ENCODE measurements around the gene IL3. TPM values are rescaled to one million over a fixed set of nuclear protein-coding genes. Genes with fewer than 3 reads are reported as not detected.

The IL3 gene, protein sequence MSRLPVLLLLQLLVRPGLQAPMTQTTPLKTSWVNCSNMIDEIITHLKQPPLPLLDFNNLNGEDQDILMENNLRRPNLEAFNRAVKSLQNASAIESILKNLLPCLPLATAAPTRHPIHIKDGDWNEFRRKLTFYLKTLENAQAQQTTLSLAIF
- total RNA-seq, result 1 to 10 TPM in 1 of 2 donors, not detected in 1; 9.7 TPM

DNA sequence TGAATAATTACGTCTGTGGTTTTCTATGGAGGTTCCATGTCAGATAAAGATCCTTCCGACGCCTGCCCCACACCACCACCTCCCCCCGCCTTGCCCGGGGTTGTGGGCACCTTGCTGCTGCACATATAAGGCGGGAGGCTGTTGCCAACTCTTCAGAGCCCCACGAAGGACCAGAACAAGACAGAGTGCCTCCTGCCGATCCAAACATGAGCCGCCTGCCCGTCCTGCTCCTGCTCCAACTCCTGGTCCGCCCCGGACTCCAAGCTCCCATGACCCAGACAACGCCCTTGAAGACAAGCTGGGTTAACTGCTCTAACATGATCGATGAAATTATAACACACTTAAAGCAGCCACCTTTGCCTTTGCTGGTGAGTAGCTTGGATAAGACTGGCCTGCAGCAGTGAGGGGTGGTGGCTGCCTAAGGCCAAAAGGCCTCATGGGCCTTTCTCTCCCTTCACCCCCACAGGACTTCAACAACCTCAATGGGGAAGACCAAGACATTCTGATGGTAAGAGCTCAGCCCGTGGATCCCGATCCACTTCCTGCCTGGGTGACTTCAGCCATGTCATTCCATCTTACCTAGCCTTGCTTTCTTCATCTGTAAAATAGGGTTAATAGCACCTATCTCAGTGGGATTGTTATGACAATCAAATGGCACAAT lies at the start of gene IL3:
Gene IL3 (plus strand): TSS at position 155 of the 661 bp plus-strand sequence. CDS start 52 bp downstream, at position 207.
- ATAC-seq (no peak), DNase-seq (ENCODE audit: low spot score in 2 of 2) (peak in 1 of 2 donors; percentile 45)
- H3K9me3 Mint-ChIP-seq, result no peaks in the 10 kb centered on the region
- peak within 1 kb of the TSS; percentile 17 to 29 for H3K27ac Mint-ChIP-seq
- no peaks in the 10 kb centered on the region for H3K36me3 Mint-ChIP-seq

DNA sequence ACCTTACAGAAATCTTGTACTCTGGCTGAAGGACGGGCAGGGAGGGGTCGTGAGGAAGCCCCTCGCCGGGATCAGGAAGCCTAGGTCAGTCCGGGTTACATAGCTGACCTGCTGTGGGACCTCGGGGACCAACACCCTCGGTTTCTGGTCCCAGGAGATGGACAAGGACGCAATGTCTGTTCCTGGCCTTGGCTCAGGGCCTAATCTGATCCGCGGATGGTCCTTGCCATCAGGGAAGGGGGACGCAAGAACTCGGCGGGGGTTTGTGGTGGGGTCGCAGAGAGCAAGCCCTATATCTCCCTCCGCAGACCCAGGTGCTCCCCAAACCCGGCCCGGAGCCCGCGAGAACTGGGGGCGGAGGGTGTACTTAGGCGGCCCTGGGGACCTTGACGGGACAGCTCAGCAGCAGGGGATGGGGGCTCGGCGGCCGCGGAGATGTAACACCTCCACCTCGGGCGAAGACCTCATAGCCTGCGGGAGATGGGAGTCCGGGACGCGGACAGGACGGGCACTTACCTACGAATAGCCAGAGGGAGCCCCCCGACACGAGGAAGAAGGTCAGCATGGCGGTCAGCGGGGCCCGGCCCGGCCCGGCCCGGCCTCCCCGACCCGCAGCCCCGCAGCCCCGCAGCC lies 49.4 kb upstream of the IL3 start:
- Mint-ChIP-seq H3K36me3 (no peaks in the 10 kb centered on the region), H3K27ac (no peak overlapping the region), H3K9me3 (no peaks in the 10 kb centered on the region)
- ATAC-seq, result no peak
- peak in 1 of 2 donors; percentile 53 for DNase-seq (ENCODE audit: low spot score in 2 of 2)

DNA sequence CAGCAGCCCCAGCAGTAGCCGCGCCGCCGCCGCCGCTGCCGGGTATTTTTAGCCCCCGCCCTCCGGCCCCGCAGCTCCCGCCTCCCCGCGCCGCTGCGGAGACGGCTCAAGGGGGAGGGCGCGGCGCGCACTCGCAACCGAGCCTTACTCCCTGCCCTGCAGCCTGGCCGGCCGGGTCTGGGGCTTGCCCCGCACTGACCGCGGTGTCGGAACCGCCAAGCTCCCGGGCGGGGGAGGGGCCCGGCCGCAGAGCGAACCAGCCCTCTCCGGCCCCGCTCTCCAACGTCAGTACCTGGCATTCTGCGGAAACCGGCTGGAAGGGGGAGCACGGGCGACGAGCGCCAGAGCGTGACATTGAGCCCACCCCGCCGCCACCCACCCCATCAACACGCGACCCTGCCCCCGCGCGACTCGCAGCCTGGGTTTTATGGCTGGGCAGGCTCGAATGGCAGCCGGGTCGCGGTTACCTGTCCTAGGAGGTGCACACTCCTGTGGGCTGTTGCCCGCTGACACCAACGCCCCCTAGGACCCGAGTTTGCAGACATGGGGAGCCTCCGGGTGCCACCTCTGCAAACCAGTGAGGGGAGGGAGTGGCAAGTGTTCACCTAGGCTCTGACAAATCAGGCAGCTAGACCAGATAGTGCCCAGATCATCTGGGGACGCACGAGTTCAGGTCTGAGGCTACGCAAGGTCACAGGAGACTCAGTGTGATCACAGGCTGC lies 48.7 kb upstream of the IL3 start, which contains the start of gene ACSL6:
Gene ACSL6 (minus strand): TSS at position 37 of the 722 bp plus-strand sequence. CDS start 105 bp downstream, outside the sequence.
- ATAC-seq, result peak; percentile 34 to 51
- Mint-ChIP-seq H3K27ac (peak within 1 kb of the TSS in 1 of 2 donors; percentile 32), H3K36me3 (no peaks in the 10 kb centered on the region)

DNA sequence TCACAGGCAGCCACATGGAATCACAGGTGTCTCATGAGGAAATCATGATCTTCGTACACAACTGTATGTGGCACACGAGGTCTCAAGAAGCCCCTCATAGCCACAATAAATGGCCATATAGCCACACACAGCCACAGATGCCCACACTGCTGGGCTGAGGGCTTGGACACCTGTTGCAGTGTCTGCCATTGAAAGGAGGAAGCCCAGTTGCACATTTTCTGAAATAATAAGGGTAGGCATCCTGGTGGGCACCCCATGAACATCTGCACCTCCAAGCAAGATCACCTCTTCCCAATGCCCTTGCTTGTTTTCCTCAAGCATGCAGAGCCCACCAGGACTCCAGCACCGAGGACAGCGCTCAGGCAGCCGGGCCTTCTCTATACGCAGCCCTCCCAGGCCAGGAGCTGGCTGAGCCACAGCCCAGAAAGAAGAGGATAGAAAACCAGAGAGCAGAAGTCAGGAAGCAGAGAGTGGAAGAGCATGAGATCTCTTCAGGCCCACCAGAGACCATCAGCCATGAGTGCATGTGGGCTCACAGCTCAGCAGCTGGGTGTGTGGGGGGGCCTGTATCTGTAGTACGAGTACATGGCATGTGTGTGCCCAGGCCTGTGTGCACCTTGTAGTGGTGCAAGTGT lies 48.0 kb upstream of the IL3 start:
- ATAC-seq (no peak), DNase-seq (ENCODE audit: low spot score in 2 of 2) (peak in 1 of 2 donors; percentile 48)
- H3K9me3 Mint-ChIP-seq, result no peaks in the 10 kb centered on the region
- no peak overlapping the region for H3K27ac Mint-ChIP-seq
- H3K36me3 Mint-ChIP-seq, result no peaks in the 10 kb centered on the region

More for the DNA sequence above, 48.7 kb upstream of the IL3 start, which contains the start of gene ACSL6:
- H3K9me3 Mint-ChIP-seq, result no peaks in the 10 kb centered on the region
- DNase-seq (ENCODE audit: low spot score in 2 of 2), result peak; percentile 46 to 56

DNA sequence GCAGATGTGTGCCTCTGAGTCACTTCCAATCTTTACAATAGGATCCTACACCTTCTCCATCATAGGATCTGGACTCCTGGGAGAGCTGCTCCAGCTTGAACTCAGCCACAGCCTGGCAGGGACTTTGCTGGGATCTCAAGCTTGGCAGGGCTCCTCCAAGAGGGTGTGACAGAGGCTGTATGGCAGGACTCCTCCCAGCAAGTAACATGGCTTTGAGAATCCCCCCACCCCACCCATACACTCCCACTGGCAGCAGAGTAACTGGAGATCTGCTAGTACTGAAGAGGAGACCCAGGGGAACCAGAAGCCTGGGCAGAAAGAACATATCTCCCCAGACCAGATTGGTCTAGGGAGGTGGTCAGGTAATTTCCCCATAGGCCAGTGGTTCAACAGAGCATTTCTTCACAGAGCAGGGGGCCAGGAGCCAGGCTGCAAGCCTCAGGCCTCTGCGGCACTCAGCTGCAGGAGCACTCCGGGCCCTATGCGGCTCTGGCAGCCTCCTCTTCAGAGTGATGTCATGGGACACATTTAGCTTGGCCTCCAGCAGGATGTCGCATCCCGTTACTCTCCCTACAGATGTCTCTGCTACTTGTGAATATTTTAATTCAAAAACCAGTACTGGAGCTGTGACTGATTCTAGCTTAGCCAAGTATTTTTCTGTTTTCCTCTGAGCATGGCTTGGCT lies 47.3 kb upstream of the IL3 start:
- Mint-ChIP-seq H3K36me3 (no peaks in the 10 kb centered on the region), H3K9me3 (no peaks in the 10 kb centered on the region), H3K27ac (no peak overlapping the region)
- DNase-seq (ENCODE audit: low spot score in 2 of 2), result peak in 1 of 2 donors; percentile 47
- ATAC-seq, result no peak

DNA sequence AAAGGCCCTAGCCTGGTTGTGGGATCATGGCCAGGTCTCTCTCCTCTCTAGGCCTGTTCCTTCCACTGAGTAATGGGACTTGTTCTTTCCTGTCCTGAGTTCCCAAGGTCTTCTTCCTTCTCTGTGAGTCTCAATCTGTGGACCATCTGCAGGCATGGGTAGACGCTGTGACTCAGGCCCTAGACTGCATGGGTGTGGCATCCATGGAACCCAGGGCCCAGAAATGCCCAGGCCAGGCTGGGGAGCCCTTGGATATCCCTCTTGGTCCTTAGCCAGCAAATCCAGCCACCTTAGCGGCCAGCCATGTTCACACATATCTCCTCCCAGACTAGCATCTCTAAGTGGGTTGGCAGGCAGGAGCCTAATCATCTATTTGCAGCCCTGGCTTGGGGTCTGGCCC lies 46.7 kb upstream of the IL3 start:
- Mint-ChIP-seq H3K27ac (no peak overlapping the region), H3K9me3 (no peaks in the 10 kb centered on the region), H3K36me3 (no peaks in the 10 kb centered on the region)
- DNase-seq (ENCODE audit: low spot score in 2 of 2) (no peak), ATAC-seq (no peak)

DNA sequence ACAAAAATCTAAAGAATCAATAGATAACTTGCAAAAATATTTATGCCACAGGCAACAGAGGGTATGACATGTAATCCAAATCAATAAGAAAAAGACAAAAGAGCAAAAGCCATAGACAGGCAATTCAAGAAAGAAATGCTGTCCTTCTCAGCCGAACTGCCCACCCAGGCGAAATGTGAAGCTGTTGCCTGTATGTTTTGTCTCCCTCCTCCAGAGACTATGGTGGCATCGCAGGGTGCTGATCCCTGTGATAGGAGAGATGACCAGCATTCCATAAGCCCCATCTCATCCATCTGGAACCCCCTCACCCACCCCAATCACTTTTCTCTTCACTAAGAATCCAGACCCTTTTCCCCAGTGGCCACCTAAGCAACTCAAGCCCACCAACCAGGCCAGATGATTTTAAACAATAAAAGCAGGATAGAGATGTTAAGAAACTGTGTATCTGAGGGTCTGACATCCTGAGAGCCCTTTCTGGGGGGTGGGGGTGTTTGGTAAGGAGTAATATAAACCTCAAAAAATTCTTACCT lies 43.7 kb upstream of the IL3 start:
- DNase-seq (ENCODE audit: low spot score in 2 of 2), result peak in 1 of 2 donors; percentile 1
- no peak overlapping the region for H3K27ac Mint-ChIP-seq
- H3K36me3 Mint-ChIP-seq, result no peaks in the 10 kb centered on the region
- H3K9me3 Mint-ChIP-seq, result no peaks in the 10 kb centered on the region
- ATAC-seq, result no peak

DNA sequence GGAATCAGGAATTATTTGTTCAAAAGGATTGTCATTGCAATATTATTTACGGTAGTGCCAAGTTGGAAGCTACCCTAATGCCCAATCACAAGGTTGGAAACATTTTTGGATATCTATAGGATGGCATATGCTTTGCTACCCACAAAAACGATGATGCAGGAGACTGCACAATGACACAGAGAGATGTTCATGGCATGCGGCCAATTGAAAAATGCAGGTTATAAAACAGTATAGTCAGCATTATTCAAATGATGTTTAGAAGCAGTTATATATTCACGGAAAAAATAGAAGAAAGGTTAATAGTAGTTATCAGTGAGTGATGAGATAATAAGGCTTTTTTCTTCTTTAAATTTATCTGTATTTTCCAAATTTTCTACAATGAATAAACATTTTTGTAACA lies 43.1 kb upstream of the IL3 start:
- Mint-ChIP-seq H3K36me3 (no peaks in the 10 kb centered on the region), H3K9me3 (no peaks in the 10 kb centered on the region), H3K27ac (no peak overlapping the region)
- no peak for ATAC-seq
- peak in 1 of 2 donors; percentile 1 for DNase-seq (ENCODE audit: low spot score in 2 of 2)

DNA sequence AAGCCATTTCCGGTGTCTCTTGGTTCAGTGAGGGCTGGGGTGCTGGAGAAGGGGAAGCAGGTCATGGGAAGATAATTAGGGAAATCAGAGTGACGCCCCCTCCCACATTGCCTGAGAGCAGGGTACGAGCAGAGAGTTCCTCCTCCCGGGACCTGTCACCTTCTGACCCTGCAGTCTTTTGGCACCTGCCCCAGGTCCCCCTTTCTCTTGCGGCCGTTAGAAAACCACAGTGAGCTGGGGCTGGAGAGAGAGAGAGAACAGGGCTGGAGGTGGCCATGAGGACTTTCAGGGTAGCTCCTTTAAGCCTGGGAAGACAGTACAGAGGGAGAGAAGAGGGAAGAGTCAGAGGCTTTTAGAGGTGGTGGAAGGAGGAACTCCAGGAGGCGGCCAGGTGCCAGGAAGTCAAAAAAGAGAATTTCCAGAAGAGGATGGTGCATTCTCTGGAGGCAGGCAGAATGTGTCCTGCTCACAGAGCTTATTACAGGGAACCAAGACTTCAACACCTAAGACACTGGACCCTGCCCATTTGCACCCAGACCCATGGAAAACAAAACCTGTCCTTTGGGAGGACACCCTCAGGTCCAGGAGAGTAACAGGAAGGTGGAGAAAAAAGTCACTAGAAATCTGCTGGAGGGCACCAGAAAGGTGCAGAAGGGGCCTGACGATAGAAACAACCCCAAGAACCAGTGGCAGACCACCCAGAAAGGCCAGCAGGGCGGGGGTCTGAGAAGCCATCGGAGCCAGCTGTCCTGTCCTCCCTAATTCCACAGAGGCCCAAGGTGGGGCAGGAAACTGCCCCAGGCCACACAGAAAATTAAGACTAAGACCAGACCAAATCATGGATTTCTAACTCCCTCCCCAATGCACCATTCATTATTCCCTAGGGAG lies 42.5 kb upstream of the IL3 start:
- H3K9me3 Mint-ChIP-seq, result no peaks in the 10 kb centered on the region
- DNase-seq (ENCODE audit: low spot score in 2 of 2), result peak; percentile 1 to 26
- ATAC-seq, result no peak

DNA sequence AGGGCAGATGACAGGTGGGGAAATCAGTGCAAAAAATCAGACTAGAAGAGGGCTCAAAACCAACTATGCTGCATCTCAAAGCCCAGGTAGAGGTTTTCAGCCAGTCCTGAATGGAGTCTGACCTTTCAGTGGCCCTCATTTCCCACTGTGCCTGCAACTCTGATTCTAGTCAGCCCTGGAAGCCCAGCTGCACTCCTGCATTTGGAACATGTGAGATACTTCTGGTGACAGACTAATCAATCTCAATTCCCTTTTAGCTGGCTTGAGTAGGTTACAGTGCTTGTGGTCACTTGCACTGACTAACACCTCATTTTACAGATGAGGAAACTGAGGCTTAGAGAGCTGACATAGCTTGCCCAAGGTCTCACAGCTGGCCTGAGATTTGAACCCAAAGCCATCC lies 41.1 kb upstream of the IL3 start:
- ATAC-seq, result peak in 1 of 2 donors; percentile 14
- peak in 1 of 2 donors; percentile 56 for DNase-seq (ENCODE audit: low spot score in 2 of 2)
- Mint-ChIP-seq H3K36me3 (no peaks in the 10 kb centered on the region), H3K27ac (peak overlapping the region; percentile 91 to 96), H3K9me3 (no peaks in the 10 kb centered on the region)

More for the DNA sequence above, 42.5 kb upstream of the IL3 start:
- H3K36me3 Mint-ChIP-seq, result no peaks in the 10 kb centered on the region
- no peak overlapping the region for H3K27ac Mint-ChIP-seq

DNA sequence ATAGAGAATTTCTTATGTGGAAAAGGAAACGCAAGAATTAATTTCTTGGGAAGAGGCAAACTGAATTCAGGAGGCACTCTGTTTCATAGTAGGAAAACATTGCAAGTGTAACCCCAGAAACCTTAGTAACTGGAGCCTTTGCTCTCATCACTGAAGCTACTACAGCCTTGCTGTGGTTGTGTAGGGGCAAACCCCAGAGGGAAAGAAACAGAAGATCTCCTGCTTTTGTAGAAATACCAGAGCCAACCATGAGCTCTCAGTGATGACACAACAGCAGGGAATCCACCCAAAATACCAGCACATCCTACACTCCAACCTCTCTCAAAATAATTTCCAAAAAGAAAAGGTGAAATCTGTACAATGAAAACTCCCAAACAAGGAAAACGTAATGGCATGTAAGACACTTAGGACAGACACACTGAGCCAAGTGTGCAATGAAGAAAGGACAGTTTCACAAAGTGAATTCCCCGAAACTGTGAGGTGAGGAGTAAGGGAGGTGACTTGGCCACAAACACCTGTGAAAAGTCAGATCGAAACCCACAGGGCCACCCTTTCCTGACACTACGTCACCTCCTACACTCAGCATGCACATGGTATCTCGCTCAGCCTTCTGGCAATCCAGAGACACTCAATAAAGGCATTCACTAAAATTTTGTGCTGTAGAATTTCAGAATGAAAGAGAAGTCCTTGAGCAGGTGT lies 40.4 kb upstream of the IL3 start:
- Mint-ChIP-seq H3K36me3 (no peaks in the 10 kb centered on the region), H3K27ac (peak overlapping the region; percentile 91 to 96), H3K9me3 (no peaks in the 10 kb centered on the region)
- DNase-seq (ENCODE audit: low spot score in 2 of 2), result peak; percentile 73 to 88
- peak; percentile 91 to 94 for ATAC-seq

DNA sequence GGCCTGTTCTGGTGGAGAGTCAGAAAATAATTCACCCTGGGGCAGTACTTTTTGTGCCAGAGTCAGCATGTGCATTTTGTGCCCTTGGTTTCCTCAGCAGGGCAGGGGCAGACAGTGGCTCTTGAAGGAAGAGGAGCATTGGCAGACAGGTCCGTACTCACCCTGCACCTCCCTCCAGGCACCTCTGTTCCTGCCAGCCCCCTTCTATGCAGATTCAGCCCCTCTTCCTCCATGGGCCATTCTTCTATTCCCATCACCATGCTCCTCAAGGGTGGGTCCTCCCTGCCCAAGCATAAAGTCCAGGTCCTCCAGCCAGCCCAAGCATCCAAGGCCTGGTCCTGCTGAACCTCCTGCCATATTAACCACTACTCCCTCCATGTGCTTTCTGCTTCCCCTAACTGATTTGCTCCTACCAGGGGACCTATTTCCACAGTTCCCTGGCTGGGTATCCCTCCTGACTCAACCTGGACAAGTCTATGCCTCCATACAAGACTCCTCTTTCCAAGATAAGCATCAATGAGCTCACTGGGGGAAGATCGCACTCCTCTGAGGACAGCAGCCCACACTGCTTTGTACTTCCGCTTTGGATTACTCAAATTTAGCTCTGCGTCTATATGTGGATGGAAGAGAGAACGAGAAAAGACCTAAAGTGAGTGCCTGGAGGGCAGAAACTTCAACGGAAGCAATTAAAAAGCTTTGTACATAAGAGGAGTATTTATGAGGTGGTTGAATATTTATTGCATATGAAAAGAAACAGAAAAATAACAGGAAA lies 39.7 kb upstream of the IL3 start:
- H3K36me3 Mint-ChIP-seq, result no peaks in the 10 kb centered on the region
- DNase-seq (ENCODE audit: low spot score in 2 of 2) (no peak), ATAC-seq (peak; percentile 15 to 46)

DNA sequence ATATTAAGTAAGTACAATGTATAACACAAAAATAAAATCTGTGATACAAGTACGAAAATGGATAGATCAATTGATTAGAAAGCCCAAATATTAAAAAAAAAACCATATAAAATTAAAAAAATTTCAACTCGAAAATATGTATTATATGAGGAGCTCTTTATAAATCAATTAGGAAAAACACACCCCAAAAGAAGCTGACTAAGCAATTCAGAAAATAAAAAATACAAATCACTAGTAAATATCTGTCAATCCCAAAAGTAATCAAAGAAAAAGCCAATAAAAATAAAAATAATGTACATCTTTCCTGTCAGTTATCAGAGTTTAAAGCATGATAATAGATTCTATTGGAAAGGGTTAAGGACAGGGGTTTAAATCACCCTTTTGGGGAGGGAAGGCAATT lies 38.8 kb upstream of the IL3 start:
- Mint-ChIP-seq H3K27ac (no peak overlapping the region), H3K36me3 (no peaks in the 10 kb centered on the region), H3K9me3 (no peaks in the 10 kb centered on the region)
- no peak for ATAC-seq
- DNase-seq (ENCODE audit: low spot score in 2 of 2), result no peak

More for the DNA sequence above, 39.7 kb upstream of the IL3 start:
- no peaks in the 10 kb centered on the region for H3K9me3 Mint-ChIP-seq
- peak overlapping the region; percentile 91 to 96 for H3K27ac Mint-ChIP-seq

DNA sequence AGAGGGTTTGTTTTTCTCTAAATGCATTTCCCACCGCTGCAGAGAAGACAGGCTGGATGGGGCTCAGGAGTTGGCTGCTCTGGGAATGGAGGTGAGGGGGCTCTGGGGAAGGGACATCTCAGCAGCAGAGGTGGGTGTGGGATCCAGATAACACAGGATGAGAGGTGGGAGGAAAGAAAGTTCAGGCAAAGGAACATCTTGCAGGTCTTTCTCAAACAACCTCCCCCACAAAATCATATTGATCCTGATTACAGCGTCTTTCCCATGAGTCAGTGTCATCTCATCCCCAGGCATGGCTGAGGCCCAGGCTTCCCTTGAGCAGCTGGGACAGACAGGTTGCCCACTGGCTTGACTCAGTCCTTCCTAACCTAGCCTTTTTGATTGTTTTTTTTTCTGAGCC lies 37.7 kb upstream of the IL3 start:
- peak; percentile 25 to 27 for ATAC-seq
- no peak overlapping the region for H3K27ac Mint-ChIP-seq
- no peaks in the 10 kb centered on the region for H3K36me3 Mint-ChIP-seq
- peak in 1 of 2 donors; percentile 61 for DNase-seq (ENCODE audit: low spot score in 2 of 2)
- no peaks in the 10 kb centered on the region for H3K9me3 Mint-ChIP-seq

Measured in activated naive CD4-positive, alpha-beta T cell treated with anti-CD3 and anti-CD28 coated beads, Interleukin-2, amount 50 U/mL, for 72 hours (primary cell).